Measurements from ENCODE around the gene RRP8.
A peak's percentile ranks its signal among the peaks of the same experiment; 100 is the strongest.

Gene RRP8

GRCh38 chr11:6632116-6633073, 29.0 kb upstream of the RRP8 start:
- no peak for DNase-seq

DNA sequence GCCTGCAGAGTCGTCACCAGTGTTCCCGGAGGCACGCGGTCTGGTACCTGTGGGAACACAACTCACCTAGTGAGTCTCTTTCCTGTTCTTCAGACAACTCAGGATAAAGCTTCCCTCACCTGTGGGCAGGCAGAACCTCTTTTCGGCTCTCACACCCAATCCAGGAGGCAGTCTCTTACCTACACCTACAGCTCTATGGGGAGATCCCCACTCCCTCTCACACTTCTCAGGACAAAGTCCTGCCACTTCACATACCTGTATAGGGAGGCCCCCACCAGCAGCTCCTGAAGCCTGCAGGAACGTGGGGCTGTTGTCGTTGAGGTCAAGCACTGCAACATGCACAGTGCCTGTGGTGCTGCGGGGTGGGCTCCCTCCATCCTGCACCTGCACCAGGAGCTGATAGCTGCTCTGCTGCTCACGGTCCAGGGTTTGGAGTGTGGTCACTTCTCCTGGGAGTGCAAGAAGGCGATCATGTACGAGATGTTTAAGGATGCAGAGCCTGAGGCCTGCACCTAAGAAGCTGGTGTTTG, 28.0 kb upstream of the RRP8 start:
- DNase-seq = no peak

DNA sequence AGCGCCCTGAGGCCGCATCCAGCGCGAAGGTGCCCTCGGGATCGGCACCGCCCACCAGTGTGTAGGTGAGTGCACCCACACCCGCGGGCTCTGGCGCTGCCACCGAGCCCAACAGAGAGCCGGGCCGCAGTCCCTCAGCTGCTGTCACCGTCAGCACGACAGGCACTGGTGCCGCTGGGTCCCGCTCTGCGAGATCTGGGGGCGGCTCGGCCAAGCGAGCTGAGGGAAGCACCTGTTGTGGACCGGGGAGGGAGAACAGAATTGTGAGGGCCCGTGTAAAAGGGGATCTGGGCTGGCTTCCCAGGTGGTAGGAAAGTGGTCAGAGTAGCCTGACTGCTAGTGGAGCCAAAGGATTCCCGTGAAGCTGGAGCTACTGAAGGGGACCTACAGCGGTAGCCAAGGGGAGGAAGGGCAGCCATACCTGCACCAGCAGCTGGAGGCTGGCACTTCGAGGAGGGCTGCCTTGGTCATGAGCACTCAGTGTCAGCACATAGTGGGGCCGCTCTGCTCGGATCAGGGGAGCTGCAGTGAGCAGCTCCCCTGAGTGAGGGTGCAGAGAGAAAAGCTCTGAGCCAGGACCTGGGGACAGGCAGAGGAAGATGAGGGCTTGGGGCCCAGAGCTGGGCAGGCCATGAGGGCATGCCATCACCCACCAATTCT, 27.3 kb upstream of the RRP8 start:
- no peak for DNase-seq

- DNase-seq = no peak
These were observed 26.6 kb upstream of the RRP8 start for GRCh38 chr11:6629892-6630631.

DNA sequence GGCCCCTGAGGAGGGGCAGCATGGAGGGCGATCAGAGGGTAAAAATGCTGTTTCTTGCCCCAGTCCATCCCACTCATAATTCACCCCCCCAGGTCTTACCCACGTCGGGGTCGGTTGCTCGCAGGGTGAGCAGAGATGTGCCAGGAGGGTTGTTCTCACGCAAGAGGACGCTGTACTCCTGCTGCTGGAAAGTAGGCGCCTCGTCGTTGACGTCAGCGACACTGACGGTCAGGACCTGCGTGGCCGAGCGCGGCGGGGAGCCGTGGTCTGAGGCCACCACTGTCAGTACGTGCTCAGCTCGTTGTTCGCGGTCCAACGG, 26.1 kb upstream of the RRP8 start:
- DNase-seq = no peak

GRCh38 chr11:6628526-6628925, 25.1 kb upstream of the RRP8 start:
- no peak for DNase-seq

- peak; percentile 10 to 50 for DNase-seq
These were observed 24.4 kb upstream of the RRP8 start for GRCh38 chr11:6627762-6628241.

DNA sequence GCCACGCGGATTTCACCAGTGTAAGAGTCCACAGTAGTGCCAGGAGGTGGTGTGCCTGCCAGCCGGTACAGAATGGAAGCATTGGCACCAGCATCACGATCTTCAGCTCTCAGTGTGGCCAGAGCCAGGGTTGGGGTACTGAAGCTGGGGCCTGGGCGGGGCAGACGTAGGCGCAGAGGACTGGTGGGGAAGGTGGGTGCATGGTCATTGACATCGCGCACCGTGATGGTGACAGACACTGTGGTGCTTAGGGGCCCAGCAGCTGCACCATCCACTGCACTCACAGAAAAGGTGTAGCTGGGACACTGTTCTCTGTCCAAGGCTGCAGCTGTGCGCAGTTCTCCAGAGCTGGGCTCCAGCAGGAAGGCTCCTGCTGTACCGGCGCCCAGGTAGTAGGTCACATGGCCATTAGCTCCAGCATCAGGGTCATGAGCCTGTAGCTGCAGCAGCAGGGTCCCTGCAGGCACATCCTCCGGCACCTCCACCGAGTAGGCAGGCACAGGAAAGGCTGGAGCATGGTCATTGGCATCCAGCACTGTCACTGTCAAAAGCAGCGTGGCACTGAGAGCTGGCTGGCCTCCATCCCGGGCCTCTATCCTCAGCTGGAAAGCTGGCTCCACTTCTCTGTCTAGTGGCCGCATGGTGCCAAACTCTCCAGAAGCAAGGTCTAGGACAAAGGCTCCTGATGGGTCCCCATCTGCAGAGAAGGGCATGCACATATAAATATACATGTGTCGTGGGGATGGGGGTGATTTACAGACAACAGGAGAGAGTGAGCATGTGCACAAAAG, 23.8 kb upstream of the RRP8 start:
- DNase-seq = no peak

GRCh38 chr11:6625832-6626420, 22.5 kb upstream of the RRP8 start:
- DNase-seq = no peak

GRCh38 chr11:6625156-6625831, 21.9 kb upstream of the RRP8 start:
- DNase-seq = no peak

DNA sequence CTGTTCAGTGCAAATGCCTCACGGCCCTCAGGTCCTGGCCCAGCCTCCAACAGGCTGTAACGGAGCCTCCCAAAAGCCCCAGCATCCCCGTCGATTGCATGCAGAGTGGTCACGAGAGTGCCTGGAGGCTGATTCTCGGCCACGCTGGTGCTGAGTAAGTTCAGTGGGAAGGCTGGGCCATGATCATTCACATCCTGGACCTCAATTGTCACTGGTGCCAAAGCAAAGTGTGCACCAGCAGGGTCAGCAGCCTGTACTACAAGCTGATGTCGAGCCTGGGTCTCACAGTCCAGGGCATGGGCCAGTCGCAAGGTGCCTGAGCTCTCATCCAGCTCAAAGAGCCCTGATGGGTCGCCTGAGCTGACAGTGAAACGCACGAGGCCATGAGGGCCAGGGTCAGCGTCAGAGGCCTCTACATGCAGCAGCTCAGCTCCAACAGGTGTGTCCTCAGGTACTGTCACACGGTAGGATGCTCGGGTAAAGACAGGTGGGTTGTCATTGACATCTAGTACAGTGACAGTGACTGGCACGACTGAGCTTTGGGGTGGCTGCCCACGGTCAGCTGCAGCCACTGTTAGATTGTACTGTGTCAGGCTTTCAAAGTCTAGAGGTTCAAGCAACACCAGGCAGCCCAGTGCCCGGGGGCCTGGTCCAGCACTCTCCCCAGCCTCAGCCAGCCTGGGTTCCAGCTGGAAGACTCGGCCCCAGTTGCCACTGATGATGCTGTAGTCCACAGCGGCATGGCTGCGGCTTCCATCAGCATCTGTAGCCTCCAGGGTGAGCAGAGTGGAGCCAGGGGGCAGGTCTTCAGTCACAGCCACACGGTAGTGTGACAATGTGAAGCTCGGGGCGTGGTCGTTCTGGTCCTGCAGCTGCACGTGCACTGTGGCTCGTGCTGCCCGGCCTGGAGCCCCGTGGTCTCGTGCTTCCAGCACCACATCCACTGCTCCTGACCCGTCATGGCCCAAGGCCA, 20.3 kb upstream of the RRP8 start:
- no peak for DNase-seq

GRCh38 chr11:6622261-6623171, 19.1 kb upstream of the RRP8 start:
- DNase-seq = no peak

DNA sequence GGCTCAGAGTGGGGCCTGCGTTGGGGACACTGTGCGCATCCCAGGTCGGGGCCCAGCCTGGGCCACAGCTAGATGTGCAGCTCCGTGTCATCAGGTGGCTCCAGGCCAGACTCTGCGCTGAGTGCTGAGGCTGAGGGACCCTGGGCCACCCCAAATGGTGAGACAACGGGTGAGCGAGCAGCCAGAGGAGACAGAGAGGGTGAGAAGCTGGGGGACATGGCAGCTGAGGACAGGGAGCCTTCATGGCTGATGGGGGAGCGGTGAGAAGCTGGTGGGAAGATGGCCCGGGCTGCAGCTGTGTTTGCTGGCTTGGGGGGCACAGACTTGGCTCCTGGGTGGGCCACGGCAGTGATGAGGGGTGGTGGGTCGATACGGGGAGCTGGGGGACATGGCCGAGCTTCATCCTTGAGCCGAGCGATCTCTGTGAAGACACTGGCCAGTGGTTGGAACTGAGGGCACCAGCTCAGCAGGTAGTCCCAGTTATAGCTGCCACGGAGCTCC, 18.3 kb upstream of the RRP8 start:
- no peak for DNase-seq

DNA sequence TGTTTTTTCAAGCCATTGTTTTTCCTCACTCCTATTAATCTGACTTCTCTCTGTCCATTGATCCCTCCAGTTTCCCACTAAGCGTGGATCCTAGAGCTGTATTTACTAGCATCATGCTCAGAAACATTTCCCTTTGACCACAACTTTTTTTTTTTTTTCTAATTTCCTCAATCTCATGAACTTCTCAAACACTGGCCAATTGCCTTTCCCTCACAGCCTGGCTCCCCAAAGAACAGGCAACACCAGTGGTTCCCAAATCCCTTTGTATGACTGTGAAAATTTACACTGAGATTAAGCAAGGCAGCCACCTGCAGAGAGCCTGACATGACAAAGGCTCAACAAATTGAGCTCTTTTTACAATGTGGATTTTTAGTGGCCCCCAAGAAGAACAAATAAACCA, 17.2 kb upstream of the RRP8 start:
- DNase-seq = no peak

- DNase-seq = peak; percentile 92 to 93
These were observed 15.8 kb upstream of the RRP8 start, which contains the start of gene TPP1 for GRCh38 chr11:6619004-6619745. TSS of gene TPP1 (minus strand) at chr11:6619422. CDS start at chr11:6619400, 22 bp downstream.

DNA sequence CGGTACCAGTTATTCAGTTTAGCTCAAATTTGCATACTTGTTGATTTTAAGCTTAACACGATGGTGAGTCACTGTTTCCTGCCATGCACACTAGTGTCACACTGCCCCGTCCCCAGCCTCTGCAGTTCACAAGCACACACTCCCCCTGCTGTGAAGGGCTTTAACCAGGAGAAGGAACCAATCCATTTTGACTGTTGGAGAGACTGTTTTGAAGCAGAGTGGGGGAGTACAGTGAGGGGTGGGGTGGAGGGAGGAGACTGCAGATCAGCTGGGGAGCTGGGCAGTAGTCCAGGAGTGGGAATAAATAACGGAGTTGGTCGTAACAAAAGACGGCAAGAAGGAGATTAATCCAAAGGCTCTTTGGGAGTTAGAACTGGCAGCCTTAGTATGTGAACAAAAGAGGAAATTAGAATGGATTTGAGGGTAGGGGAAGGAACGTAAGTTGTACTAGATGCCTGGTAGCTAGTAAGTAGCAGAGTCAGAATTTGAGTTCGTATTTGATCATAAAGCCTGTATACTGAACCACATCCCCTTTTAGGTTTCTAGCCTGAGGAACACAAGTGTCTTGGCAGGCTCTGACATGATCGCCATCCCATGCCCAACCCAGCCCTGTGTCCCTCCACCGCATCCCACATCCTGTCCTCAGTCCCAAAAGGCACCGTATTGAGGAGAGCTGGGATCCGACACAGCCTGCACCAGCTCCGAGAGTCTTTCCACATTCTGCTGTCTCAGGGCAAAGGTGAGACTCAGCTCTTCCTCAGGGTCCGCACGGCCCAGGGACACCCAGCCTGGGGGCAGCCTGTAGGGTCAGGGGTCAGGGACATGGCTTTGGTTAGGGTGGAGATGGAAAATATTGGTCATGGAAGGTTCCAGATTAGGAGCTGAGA, 14.9 kb upstream of the RRP8 start:
- peak; percentile 75 to 77 for DNase-seq

DNA sequence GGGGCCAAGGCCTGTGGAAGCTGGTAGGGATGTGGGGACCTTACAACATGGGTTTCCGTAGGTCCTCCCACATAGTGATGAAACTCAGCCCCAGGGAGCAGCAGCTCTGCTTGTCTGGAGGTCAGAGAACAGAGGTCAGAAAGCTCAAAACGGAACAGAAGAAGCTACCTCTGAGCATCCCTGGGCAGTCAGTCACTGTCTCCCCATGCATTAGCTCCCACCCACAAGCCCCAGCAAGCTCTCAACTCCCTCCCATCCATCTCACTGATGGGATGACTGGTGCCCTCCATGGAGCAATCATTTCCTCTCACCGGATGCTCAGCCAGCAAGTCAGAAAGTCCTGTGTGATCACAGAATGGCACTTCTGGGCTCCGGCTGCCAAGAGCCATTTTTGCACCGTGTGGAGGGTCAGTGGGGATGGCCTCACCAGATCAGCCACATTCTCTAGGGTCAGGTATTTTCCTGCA, 13.9 kb upstream of the RRP8 start:
- peak in 1 of 2 donors; percentile 53 for DNase-seq
